GM12878 (cell line): ENCODE data around the gene SIGLEC6. TPM values are rescaled to one million over a fixed set of nuclear protein-coding genes. Genes with fewer than 3 reads are reported as not detected.

ENCODE experiments used
- ATAC-seq: fragments of 200-7000 bp; cut with Tn5 transposase; 3 replicates; pipeline ENCODE4 v1.9.1; 2020; ENCODE audit warnings: mild to moderate bottlenecking, moderate library complexity
- BruUV-seq: library from RNA; stranded (reverse); fragments of 400-500 nt; replicated peaks from 2 replicates; lab custom pipeline; 2021; lab: Mats Ljungman, UMichigan
- CTCF ChIA-PET: fragments of 300-600 bp; sonication (Branson Sonifier 250); formaldehyde crosslinking; extraction: SDS; loops from one replicate; lab custom pipeline; 2021; ENCODE audit warnings: inconsistent platforms; lab: Yijun Ruan, JAX
- POLR2A ChIA-PET: fragments of 350-600 bp; formaldehyde crosslinking; extraction: SDS; loops from one replicate; lab custom pipeline; 2021; ENCODE audit warnings: inconsistent platforms; lab: Charles Lee
- RAD21 ChIA-PET: fragments of 300-600 bp; sonication (Branson Sonifier 250); formaldehyde crosslinking; loops from one replicate; lab custom pipeline; 2023; ENCODE audit warnings: antibody characterized with exemption; ENCODE audit not compliant: unreplicated experiment; lab: Charles Lee
- SMC1A ChIA-PET: fragments of 300-600 bp; sonication (Branson Sonifier 250); formaldehyde crosslinking; loops from one replicate; lab custom pipeline; 2023; ENCODE audit not compliant: unreplicated experiment, uncharacterized antibody; lab: Charles Lee
- DNase-seq: peaks from one replicate; pipeline ENCODE4 v3.0.0-alpha.2; 2011; ENCODE audit warnings: low read depth, low spot score
- FAIRE-seq: peaks from 3 replicates; lab custom pipeline; 2011; peaks lifted over from hg19 to GRCh38; lab: Jason Lieb, UNC
- H2AFZ ChIP-seq: 2 replicates; pipeline ENCODE4 v1.6.0; 2011; ENCODE audit warnings: low read depth, low read length, control low read depth; ENCODE audit not compliant: control insufficient read depth
- H3K27ac ChIP-seq: 2 replicates; pipeline ENCODE4 v1.5.1; 2011; ENCODE audit warnings: control low read depth; ENCODE audit not compliant: control insufficient read depth, insufficient read depth
- H3K27me3 ChIP-seq, 2 experiments: replicated peaks in 1 of 2; 2 replicates each; pipeline versions ENCODE4 v1.6.0 to v1.6.1; 2011; ENCODE audit warnings: low read length in 1 of 2; ENCODE audit not compliant: control insufficient read depth in 2 of 2, insufficient read depth in 2 of 2
- H3K36me3 ChIP-seq, 2 experiments: 2 replicates each; pipeline ENCODE4 v1.5.1; 2011; ENCODE audit warnings: low read length in 1 of 2; ENCODE audit not compliant: control insufficient read depth in 2 of 2, insufficient read depth in 2 of 2
- H3K4me1 ChIP-seq: 2 replicates; pipeline ENCODE4 v1.6.1; 2011; ENCODE audit warnings: mild to moderate bottlenecking, low read length, moderate library complexity, mixed read lengths; ENCODE audit not compliant: control insufficient read depth, insufficient read depth
- H3K4me2 ChIP-seq: 2 replicates; pipeline ENCODE4 v1.6.0; 2011; ENCODE audit warnings: control low read depth; ENCODE audit not compliant: control insufficient read depth, insufficient read depth
- H3K4me3 ChIP-seq: fragments of 200-600 bp; sonication (generic); 2 replicates; pipeline ENCODE4 v1.5.1; 2016
- H3K79me2 ChIP-seq: 2 replicates; pipeline ENCODE4 v1.6.0; 2011; ENCODE audit warnings: low read length; ENCODE audit not compliant: control insufficient read depth, insufficient read depth
- H3K9ac ChIP-seq: 2 replicates; pipeline ENCODE4 v1.8.0; 2011; ENCODE audit warnings: low read length, control low read depth, mixed read lengths; ENCODE audit not compliant: control insufficient read depth, insufficient read depth
- H3K9me3 ChIP-seq: replicated peaks from 3 replicates; pipeline ENCODE4 v1.5.1; 2011; ENCODE audit warnings: mild to moderate bottlenecking, low read length; ENCODE audit not compliant: control insufficient read depth, insufficient read depth
- H4K20me1 ChIP-seq: 2 replicates; pipeline ENCODE4 v1.6.0; 2011; ENCODE audit not compliant: control insufficient read depth, insufficient read depth
- CHD4 ChIP-seq: fragments of 200-600 bp; sonication (generic); IDR thresholded peaks from 2 replicates; pipeline ENCODE4 v1.6.1; 2016; ENCODE audit warnings: mild to moderate bottlenecking
- SIX5 ChIP-seq: IDR thresholded peaks from 2 replicates; pipeline ENCODE4 v1.6.1; 2011; ENCODE audit warnings: mild to moderate bottlenecking, low read depth, low read length, moderate library complexity; ENCODE audit not compliant: severe bottlenecking
- SMAD1 ChIP-seq: fragments of 450-650 bp; IDR thresholded peaks from 2 replicates; pipeline ENCODE4 v1.6.1; 2018; ENCODE audit warnings: mild to moderate bottlenecking, low read depth; ENCODE audit not compliant: partially characterized antibody
- SP1 ChIP-seq: IDR thresholded peaks from one replicate; pipeline ENCODE4 v1.6.1; 2011; ENCODE audit warnings: low read depth, low read length
- WGBS: methylation state at CpG from one replicate; pipeline ENCODE4 v1.1.6; 2016; ENCODE audit warnings: low lambda C conversion rate; ENCODE audit not compliant: insufficient replicate concordance, insufficient coverage; ENCODE audit errors: missing lambda C conversion rate; 5-methylcytosine and 5-hydroxymethylcytosine counted together
- in situ Hi-C: fragments of 300-500 bp; cut with MboI; formaldehyde crosslinking; loops from 9 replicates; pipeline ENCODE4 v1.14.3; 2018; ENCODE audit warnings: mixed read lengths
- intact Hi-C: fragments of 100-400 bp; cut with micrococcal nuclease; formaldehyde crosslinking; loops from one replicate; pipeline ENCODE4 v1.14.2; 2022; ENCODE audit not compliant: unreplicated experiment
- polyA plus RNA-seq, 11 experiments: library from polyadenylated mRNA; depleted of rRNA in 4 of 11; unstranded in 6 of 11; stranded (reverse) in 5 of 11; fragments of >200 nt; fragmentation: Nextera tagmentation in 4 of 11; fragmentation: Illumina TruSeq in 1 of 11; extraction: Ambion mirVana in 4 of 11; extraction: Trizol in 1 of 11; gene quantifications; 1 replicate in 1 of 11; 2 replicates in 10 of 11; pipeline versions ENCODE4 v1.2.1 to v1.2.3, GENCODE V29; 2011 to 2016; ENCODE audit warnings: inconsistent platforms in 2 of 11, missing spikeins in 2 of 11, low read depth in 1 of 11
- total RNA-seq, 4 experiments: library from RNA; depleted of rRNA in 3 of 4; stranded (reverse); fragments of >200 nt in 3 of 4; fragmentation: Illumina TruSeq in 1 of 4; extraction: Trizol in 1 of 4; gene quantifications; 2 replicates each; pipeline versions ENCODE4 v1.2.1 to v1.2.3, GENCODE V29; 2013 to 2021

SIGLEC6 gene
- total and polyA plus RNA-seq, 10 of the 15 experiments (the other 5 are each of a cell fraction or from before 2014, with no cell fraction given): 0.08 to 0.40 (median 0.27) TPM; not detected in 2

GRCh38 chr19:51507640-51508058 lies 23.8 kb downstream of the SIGLEC6 start:
- Histone ChIP-seq H3K9ac (no peak overlapping the region), H3K9me3 (no peaks in the 10 kb centered on the region; the same call in 2 of the 3 replicates), H3K4me3 (no peak overlapping the region), H3K27me3 (peaks cover 0 to 4% of the 10 kb centered on the region in 2 experiments; a peak in 1 of 4 replicates), H2AFZ (no peak overlapping the region), H3K36me3 (no peaks in the 10 kb centered on the region), H3K27ac (no peak overlapping the region), H3K4me1 (no peaks in the 10 kb centered on the region), H4K20me1 (no peaks in the 10 kb centered on the region), H3K79me2 (no peaks in the 10 kb centered on the region), H3K4me2 (no peak overlapping the region)
- RAD21 ChIA-PET: no interaction called here
- DNase-seq (no peak), FAIRE-seq (no peak), ATAC-seq (no peak)
- POLR2A ChIA-PET: no interaction called here
- CTCF ChIA-PET: interaction anchor here (0.9 to 6.9 kb wide), 6 partner anchors 8 to 153 kb away, joined by 3 to 39 read pairs (median 9); no protein-coding TSS in a partner anchor
- in situ Hi-C loops (no loop called here), intact Hi-C loops (no loop called here)
- no peak for TF ChIP-seq SMAD1
- BruUV-seq: no TSS peak
- WGBS: 22% methylated on average over 6 of the region's 6 CpGs
- SMC1A ChIA-PET: no interaction called here

- intact Hi-C loops (no loop called here), in situ Hi-C loops (no loop called here)
- DNase-seq: no peak
- H3K9ac ChIP-seq: no peak overlapping the region
- H3K79me2 ChIP-seq: no peaks in the 10 kb centered on the region
- WGBS: 17% methylated on average over 3 of the region's 3 CpGs
- no peak overlapping the region for H3K27ac ChIP-seq
- H3K36me3 ChIP-seq: no peaks in the 10 kb centered on the region
- no peak for FAIRE-seq
- TF ChIP-seq SP1 (no peak), CHD4 (no peak), SIX5 (no peak)
- no peaks in the 10 kb centered on the region for H3K27me3 ChIP-seq
- ChIA-PET POLR2A (no interaction called here), CTCF (interaction anchor here (0.9 to 6.9 kb wide), 7 partner anchors 8 to 154 kb away, joined by 3 to 39 read pairs (median 9); no protein-coding TSS in a partner anchor), RAD21 (interaction anchor here (1.5 kb wide), 1 partner anchor 150 kb away, joined by 5 read pairs; no protein-coding TSS in a partner anchor), SMC1A (no interaction called here)
- BruUV-seq: no TSS peak
- no peak overlapping the region for H3K4me2 ChIP-seq
- H2AFZ ChIP-seq: no peak overlapping the region
- H3K4me3 ChIP-seq: no peak overlapping the region
- H4K20me1 ChIP-seq: no peaks in the 10 kb centered on the region
- ATAC-seq: no peak
- no peaks in the 10 kb centered on the region; the same call in 2 of the 3 replicates for H3K9me3 ChIP-seq
- no peaks in the 10 kb centered on the region for H3K4me1 ChIP-seq
Observed at GRCh38 chr19:51507192-51507591, 24.3 kb downstream of the SIGLEC6 start.
